WTC11 (cell line): ENCODE measurements around the gene MTUS2.

ENCODE experiments used
- CBFB ChIP-seq: sonication (generic); formaldehyde crosslinking; IDR thresholded peaks from 2 replicates; pipeline ENCODE4 v1.8.1; 2022; ENCODE audit warnings: mild to moderate bottlenecking, low read depth, missing genetic modification reagents
- FOXK1 ChIP-seq: sonication (generic); formaldehyde crosslinking; IDR thresholded peaks from 2 replicates; pipeline ENCODE4 v1.8.0; 2022; ENCODE audit warnings: mild to moderate bottlenecking, moderate library complexity, missing genetic modification reagents
- JAZF1 ChIP-seq: fragments of 250-450 bp; sonication (Bioruptor Pico); IDR thresholded peaks from 2 replicates; pipeline ENCODE4 v1.9.0; 2021; ENCODE audit warnings: moderate library complexity, mild to moderate bottlenecking, inconsistent platforms
- NR3C1 ChIP-seq: sonication (generic); formaldehyde crosslinking; conservative IDR thresholded peaks from 2 replicates; pipeline ENCODE4 v1.8.1; 2023; ENCODE audit warnings: low read depth, mild to moderate bottlenecking, missing genetic modification reagents
- ZNF219 ChIP-seq: sonication (generic); formaldehyde crosslinking; IDR thresholded peaks from 2 replicates; pipeline ENCODE4 v1.8.0; 2023; ENCODE audit warnings: missing genetic modification reagents, mild to moderate bottlenecking, borderline replicate concordance
- ZNF232 ChIP-seq: sonication (generic); formaldehyde crosslinking; IDR thresholded peaks from 2 replicates; pipeline ENCODE4 v1.8.0; 2022; ENCODE audit warnings: mild to moderate bottlenecking, missing genetic modification reagents
- TF ChIP-seq, protein P1 (sequence below): fragments of 200-600 bp; IDR thresholded peaks from 2 replicates; pipeline ENCODE4 v1.8.0; 2022; ENCODE audit warnings: antibody characterized with exemption
- TF ChIP-seq, protein P2 (sequence below): fragments of 250-450 bp; sonication (Bioruptor Pico); IDR thresholded peaks from 2 replicates; pipeline ENCODE4 v1.9.0; 2021; ENCODE audit warnings: moderate library complexity, mild to moderate bottlenecking, inconsistent platforms, borderline replicate concordance
- TF ChIP-seq, protein P3 (sequence below): sonication (generic); formaldehyde crosslinking; conservative IDR thresholded peaks from 2 replicates; pipeline ENCODE4 v1.8.1; 2023; ENCODE audit warnings: mild to moderate bottlenecking, low read depth, missing genetic modification reagents, moderate library complexity
- TF ChIP-seq, protein P4 (sequence below): sonication (generic); formaldehyde crosslinking; IDR thresholded peaks from 2 replicates; pipeline ENCODE4 v1.8.0; 2022; ENCODE audit warnings: mild to moderate bottlenecking, missing genetic modification reagents
- TF ChIP-seq, protein P5 (sequence below): sonication (generic); formaldehyde crosslinking; conservative IDR thresholded peaks from 2 replicates; pipeline ENCODE4 v1.8.1; 2022; ENCODE audit warnings: mild to moderate bottlenecking, missing genetic modification reagents
- TF ChIP-seq, protein P6 (sequence below): sonication (generic); formaldehyde crosslinking; IDR thresholded peaks from 2 replicates; pipeline ENCODE4 v1.8.1; 2022; ENCODE audit warnings: low read depth, missing genetic modification reagents, borderline replicate concordance
- TF ChIP-seq, protein P7 (sequence below): sonication (generic); formaldehyde crosslinking; IDR thresholded peaks from 2 replicates; pipeline ENCODE4 v1.8.1; 2022; ENCODE audit warnings: mild to moderate bottlenecking, moderate library complexity, missing genetic modification reagents

DNA sequence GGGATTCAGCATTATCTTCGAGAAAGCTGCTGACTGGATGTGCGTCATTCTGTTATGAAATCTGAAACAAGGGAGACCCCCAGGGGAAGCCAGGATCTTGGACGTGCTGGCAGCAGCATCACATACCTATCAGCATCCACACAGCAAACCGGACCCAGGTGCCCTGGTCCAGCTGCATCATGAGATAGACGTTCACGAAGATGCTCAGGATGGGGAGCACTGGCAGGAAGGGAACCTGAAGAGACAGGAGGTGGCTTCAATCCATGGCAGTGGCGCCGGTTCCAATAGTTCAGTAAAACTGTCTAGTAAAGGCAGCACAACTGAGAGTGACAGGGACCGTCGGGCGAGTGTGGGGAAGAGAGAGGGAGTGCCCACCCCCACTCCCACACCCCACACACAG, 695.9 kb downstream of the MTUS2 start:
- TF ChIP-seq, protein P1, sequence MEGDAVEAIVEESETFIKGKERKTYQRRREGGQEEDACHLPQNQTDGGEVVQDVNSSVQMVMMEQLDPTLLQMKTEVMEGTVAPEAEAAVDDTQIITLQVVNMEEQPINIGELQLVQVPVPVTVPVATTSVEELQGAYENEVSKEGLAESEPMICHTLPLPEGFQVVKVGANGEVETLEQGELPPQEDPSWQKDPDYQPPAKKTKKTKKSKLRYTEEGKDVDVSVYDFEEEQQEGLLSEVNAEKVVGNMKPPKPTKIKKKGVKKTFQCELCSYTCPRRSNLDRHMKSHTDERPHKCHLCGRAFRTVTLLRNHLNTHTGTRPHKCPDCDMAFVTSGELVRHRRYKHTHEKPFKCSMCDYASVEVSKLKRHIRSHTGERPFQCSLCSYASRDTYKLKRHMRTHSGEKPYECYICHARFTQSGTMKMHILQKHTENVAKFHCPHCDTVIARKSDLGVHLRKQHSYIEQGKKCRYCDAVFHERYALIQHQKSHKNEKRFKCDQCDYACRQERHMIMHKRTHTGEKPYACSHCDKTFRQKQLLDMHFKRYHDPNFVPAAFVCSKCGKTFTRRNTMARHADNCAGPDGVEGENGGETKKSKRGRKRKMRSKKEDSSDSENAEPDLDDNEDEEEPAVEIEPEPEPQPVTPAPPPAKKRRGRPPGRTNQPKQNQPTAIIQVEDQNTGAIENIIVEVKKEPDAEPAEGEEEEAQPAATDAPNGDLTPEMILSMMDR, result no peak
- TF ChIP-seq, protein P2, sequence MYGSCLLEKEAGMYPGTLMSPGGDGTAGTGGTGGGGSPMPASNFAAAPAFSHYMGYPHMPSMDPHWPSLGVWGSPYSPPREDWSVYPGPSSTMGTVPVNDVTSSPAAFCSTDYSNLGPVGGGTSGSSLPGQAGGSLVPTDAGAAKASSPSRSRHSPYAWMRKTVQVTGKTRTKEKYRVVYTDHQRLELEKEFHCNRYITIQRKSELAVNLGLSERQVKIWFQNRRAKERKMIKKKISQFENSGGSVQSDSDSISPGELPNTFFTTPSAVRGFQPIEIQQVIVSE (CRISPR knock-in tag), result no peak
- no peak for TF ChIP-seq ZNF232
- TF ChIP-seq CBFB, result no peak
- TF ChIP-seq, protein P3, sequence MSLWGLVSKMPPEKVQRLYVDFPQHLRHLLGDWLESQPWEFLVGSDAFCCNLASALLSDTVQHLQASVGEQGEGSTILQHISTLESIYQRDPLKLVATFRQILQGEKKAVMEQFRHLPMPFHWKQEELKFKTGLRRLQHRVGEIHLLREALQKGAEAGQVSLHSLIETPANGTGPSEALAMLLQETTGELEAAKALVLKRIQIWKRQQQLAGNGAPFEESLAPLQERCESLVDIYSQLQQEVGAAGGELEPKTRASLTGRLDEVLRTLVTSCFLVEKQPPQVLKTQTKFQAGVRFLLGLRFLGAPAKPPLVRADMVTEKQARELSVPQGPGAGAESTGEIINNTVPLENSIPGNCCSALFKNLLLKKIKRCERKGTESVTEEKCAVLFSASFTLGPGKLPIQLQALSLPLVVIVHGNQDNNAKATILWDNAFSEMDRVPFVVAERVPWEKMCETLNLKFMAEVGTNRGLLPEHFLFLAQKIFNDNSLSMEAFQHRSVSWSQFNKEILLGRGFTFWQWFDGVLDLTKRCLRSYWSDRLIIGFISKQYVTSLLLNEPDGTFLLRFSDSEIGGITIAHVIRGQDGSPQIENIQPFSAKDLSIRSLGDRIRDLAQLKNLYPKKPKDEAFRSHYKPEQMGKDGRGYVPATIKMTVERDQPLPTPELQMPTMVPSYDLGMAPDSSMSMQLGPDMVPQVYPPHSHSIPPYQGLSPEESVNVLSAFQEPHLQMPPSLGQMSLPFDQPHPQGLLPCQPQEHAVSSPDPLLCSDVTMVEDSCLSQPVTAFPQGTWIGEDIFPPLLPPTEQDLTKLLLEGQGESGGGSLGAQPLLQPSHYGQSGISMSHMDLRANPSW (CRISPR knock-in tag), result no peak
- no peak for TF ChIP-seq JAZF1 (CRISPR knock-in tag)
- no peak for TF ChIP-seq FOXK1
- TF ChIP-seq, protein P4, sequence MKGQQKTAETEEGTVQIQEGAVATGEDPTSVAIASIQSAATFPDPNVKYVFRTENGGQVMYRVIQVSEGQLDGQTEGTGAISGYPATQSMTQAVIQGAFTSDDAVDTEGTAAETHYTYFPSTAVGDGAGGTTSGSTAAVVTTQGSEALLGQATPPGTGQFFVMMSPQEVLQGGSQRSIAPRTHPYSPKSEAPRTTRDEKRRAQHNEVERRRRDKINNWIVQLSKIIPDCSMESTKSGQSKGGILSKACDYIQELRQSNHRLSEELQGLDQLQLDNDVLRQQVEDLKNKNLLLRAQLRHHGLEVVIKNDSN (CRISPR knock-in tag), result no peak
- TF ChIP-seq ZNF219, result no peak
- TF ChIP-seq, protein P5, sequence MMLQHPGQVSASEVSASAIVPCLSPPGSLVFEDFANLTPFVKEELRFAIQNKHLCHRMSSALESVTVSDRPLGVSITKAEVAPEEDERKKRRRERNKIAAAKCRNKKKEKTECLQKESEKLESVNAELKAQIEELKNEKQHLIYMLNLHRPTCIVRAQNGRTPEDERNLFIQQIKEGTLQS (CRISPR knock-in tag), result no peak
- TF ChIP-seq, protein P6, sequence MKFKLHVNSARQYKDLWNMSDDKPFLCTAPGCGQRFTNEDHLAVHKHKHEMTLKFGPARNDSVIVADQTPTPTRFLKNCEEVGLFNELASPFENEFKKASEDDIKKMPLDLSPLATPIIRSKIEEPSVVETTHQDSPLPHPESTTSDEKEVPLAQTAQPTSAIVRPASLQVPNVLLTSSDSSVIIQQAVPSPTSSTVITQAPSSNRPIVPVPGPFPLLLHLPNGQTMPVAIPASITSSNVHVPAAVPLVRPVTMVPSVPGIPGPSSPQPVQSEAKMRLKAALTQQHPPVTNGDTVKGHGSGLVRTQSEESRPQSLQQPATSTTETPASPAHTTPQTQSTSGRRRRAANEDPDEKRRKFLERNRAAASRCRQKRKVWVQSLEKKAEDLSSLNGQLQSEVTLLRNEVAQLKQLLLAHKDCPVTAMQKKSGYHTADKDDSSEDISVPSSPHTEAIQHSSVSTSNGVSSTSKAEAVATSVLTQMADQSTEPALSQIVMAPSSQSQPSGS (CRISPR knock-in tag), result no peak
- TF ChIP-seq NR3C1 (CRISPR knock-in tag), result no peak
- TF ChIP-seq, protein P7, sequence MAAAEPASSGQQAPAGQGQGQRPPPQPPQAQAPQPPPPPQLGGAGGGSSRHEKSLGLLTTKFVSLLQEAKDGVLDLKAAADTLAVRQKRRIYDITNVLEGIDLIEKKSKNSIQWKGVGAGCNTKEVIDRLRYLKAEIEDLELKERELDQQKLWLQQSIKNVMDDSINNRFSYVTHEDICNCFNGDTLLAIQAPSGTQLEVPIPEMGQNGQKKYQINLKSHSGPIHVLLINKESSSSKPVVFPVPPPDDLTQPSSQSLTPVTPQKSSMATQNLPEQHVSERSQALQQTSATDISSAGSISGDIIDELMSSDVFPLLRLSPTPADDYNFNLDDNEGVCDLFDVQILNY, result no peak
